Right lobe of liver (tissue), 6 donors: ENCODE results near the gene DPP10. TPM values are rescaled to one million over a fixed set of nuclear protein-coding genes. Genes with fewer than 3 reads are reported as not detected.

Source experiments
- ATAC-seq, 4 donors: fragments of 200-7000 bp; cut with Tn5 transposase; one replicate each; pipeline ENCODE4 v1.9.1; 2020; ENCODE audit warnings: mild to moderate bottlenecking in 4 of 4, moderate library complexity in 4 of 4
- DNase-seq, 3 donors: peaks; one replicate each; pipeline ENCODE4 v3.0.0-alpha.2; 2020
- H3K27ac ChIP-seq, 3 donors: fragments of 200-600 bp; one replicate each; pipeline ENCODE4 v1.8.0; 2022
- H3K27me3 ChIP-seq, 2 donors: fragments of 200-600 bp; one replicate each; pipeline ENCODE4 v1.8.0; 2022
- H3K36me3 ChIP-seq, 4 donors: fragments of 200-600 bp; sonication (generic) in 1 of 4; one replicate each; pipeline versions ENCODE4 v1.5.1 to v1.8.0; 2017 to 2022; ENCODE audit warnings: control low read depth in 1 of 4
- H3K4me1 ChIP-seq, 4 donors: fragments of 200-600 bp; sonication (generic) in 1 of 4; one replicate each; pipeline versions ENCODE4 v1.5.1 to v1.8.0; 2017 to 2022; ENCODE audit warnings: control low read depth in 1 of 4
- H3K4me3 ChIP-seq, 3 donors: fragments of 200-600 bp; one replicate each; pipeline ENCODE4 v1.8.0; 2022
- H3K9me3 ChIP-seq, 4 donors: fragments of 200-600 bp; sonication (generic) in 1 of 4; one replicate each; pipeline versions ENCODE4 v1.5.1 to v1.8.0; 2017 to 2022; ENCODE audit warnings: control low read depth in 1 of 4
- POLR2A ChIP-seq: fragments of 450-650 bp; IDR thresholded peaks from one replicate; pipeline ENCODE4 v1.6.1; 2017; ENCODE audit warnings: antibody characterized with exemption, mild to moderate bottlenecking
- WGBS: methylation state at CpG from one replicate; pipeline ENCODE4 v1.1.6; 2018; ENCODE audit warnings: low coverage, low lambda C conversion rate; ENCODE audit not compliant: insufficient coverage; ENCODE audit errors: missing lambda C conversion rate; 5-methylcytosine and 5-hydroxymethylcytosine counted together
- intact Hi-C, 2 donors: fragments of 100-400 bp; cut with DNase I; formaldehyde crosslinking; loops; one replicate each; pipeline versions ENCODE4 v1.11.2 to v1.14.1; 2022
- total RNA-seq, 6 experiments: library from RNA; depleted of rRNA in 2 of 6; stranded (reverse); fragments of >200 nt in 2 of 6; fragmentation: NEBNext Ultra II Directional in 3 of 6; extraction: Animal tissue kit (Norgen Biotek cat#: 25700) in 3 of 6; gene quantifications; one replicate each; pipeline versions ENCODE4 v1.1.0 to v1.2.4, GENCODE V29; 2016 to 2023
- TF ChIP-seq, protein P1 (sequence below), 4 donors: fragments of 200-600 bp in 3 of 4; fragments of 450-650 bp in 1 of 4; IDR thresholded peaks; one replicate each; pipeline versions ENCODE4 v1.5.1 to v1.8.0; 2016 to 2022; ENCODE audit warnings: antibody characterized with exemption in 4 of 4, mild to moderate bottlenecking in 2 of 4
- donor health status: DM: no; HTN: yes; CAD: no.
- donor health status: DM: no; HTN: no; CAD: no.
- donor health status: DM: no; HTN: no; CAD: no.
- donor health status: DM: no; HTN: yes; CAD: no.
- donor health status: DM: no; HTN: yes; CAD: no.

DPP10 gene
- total RNA-seq, 6 experiments from 2014 or later: 0.09 to 0.19 (median 0.15) TPM; not detected in 2

DNA sequence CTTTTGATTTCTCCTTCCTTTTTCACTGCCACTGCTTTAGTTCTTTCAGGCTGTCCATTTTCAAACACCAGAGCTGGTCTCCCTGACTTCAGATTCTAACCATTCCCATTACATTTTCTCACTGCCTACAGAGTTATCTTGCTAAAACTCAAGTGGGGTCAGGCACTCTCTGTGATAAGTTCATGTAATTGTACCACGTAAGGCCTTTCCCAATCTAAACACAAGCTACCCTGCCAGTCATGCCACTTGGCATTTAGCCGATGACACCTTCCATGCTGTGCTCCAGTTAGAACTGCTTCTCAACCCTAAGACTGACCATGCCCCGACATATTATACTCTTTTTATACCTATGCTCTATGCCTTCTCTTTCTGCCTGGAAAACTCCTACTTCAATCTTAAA is 592.4 kb downstream of the DPP10 start:
- intact Hi-C loops: no loop called here
- ATAC-seq: no peak
- Histone ChIP-seq H3K9me3 (no peaks in the 10 kb centered on the region), H3K4me1 (no peaks in the 10 kb centered on the region), H3K27ac (no peak overlapping the region), H3K36me3 (no peaks in the 10 kb centered on the region), H3K4me3 (no peak overlapping the region), H3K27me3 (no peaks in the 10 kb centered on the region)
- TF ChIP-seq, protein P1, sequence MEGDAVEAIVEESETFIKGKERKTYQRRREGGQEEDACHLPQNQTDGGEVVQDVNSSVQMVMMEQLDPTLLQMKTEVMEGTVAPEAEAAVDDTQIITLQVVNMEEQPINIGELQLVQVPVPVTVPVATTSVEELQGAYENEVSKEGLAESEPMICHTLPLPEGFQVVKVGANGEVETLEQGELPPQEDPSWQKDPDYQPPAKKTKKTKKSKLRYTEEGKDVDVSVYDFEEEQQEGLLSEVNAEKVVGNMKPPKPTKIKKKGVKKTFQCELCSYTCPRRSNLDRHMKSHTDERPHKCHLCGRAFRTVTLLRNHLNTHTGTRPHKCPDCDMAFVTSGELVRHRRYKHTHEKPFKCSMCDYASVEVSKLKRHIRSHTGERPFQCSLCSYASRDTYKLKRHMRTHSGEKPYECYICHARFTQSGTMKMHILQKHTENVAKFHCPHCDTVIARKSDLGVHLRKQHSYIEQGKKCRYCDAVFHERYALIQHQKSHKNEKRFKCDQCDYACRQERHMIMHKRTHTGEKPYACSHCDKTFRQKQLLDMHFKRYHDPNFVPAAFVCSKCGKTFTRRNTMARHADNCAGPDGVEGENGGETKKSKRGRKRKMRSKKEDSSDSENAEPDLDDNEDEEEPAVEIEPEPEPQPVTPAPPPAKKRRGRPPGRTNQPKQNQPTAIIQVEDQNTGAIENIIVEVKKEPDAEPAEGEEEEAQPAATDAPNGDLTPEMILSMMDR (IDR thresholded peaks at IDR 0.05): no peak
- TF ChIP-seq POLR2A: no peak
- no peak for DNase-seq
- WGBS: 43% methylated on average over 3 of the region's 3 CpGs

DNA sequence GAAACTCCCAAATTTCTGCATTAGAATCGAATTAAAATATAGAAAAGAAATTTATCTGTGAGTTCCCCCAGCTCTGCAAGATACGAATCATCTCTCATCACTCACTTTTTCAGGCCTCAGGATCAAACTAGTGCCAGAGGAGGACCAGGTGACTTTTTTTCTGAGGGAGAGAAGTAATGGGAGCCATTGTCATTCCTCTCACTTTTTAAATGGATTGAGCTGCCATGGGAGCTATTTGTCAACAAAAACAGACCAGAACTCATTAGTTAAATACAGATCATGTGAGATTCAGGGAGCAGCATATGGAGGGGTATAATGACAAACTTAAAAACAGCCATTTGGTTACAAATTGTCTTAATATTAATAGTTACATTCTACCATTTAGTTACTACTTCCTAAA is 594.4 kb downstream of the DPP10 start:
- DNase-seq (no peak), ATAC-seq (no peak)
- WGBS: 35% methylated on average over 2 of the region's 2 CpGs
- Histone ChIP-seq H3K36me3 (no peaks in the 10 kb centered on the region), H3K27ac (no peak overlapping the region), H3K4me1 (no peaks in the 10 kb centered on the region), H3K27me3 (no peaks in the 10 kb centered on the region), H3K9me3 (no peaks in the 10 kb centered on the region), H3K4me3 (no peak overlapping the region)
- TF ChIP-seq POLR2A: no peak
- TF ChIP-seq, protein P1 (IDR thresholded peaks at IDR 0.05): no peak
- intact Hi-C loops: no loop called here

DNA sequence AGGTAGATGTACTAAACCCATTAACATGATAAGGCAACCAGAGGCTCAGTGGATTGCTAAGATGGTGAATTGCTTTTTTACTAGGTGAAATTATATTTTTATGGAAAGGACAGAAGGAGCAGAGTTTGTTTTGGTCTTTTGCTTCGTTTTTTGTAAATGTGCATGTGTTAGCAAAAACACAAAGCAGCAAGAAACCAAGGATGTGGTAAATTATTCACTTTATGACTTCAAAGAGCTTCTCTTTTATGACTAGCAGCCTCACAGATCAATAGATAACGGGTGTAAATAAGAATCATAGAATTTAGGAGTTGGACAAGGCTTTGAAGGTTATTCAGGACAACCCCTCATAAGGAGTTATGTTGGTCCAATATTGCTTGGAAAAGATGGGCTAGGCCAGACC is 615.0 kb downstream of the DPP10 start:
- H3K4me1 ChIP-seq: no peaks in the 10 kb centered on the region
- intact Hi-C loops: no loop called here
- 12% methylated on average over 2 of the region's 2 CpGs for WGBS
- DNase-seq (no peak), ATAC-seq (no peak)
- TF ChIP-seq POLR2A: no peak
- TF ChIP-seq, protein P1 (IDR thresholded peaks at IDR 0.05): no peak
- H3K9me3 ChIP-seq: no peaks in the 10 kb centered on the region
- H3K27me3 ChIP-seq: no peaks in the 10 kb centered on the region
- no peak overlapping the region for H3K27ac ChIP-seq
- H3K4me3 ChIP-seq: no peak overlapping the region
- no peaks in the 10 kb centered on the region for H3K36me3 ChIP-seq

DNA sequence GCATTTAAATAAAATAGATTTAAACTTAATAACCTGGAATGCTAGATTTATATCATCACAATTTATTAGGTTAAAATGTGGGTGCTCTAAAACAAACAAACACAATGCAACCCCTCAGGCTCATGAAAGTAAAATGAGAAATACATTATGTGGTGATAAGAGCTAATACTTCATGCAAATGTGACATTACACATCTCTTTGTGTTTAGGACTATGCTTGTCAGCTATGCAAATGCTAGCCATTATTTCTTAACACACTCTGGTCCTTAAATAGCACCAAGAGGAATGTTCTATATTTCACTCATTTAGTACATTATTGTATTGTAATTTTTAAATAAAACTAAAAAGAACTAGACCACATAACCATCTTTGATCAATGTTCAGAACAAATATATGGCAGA is 627.6 kb downstream of the DPP10 start:
- Histone ChIP-seq H3K27ac (no peak overlapping the region), H3K4me1 (no peaks in the 10 kb centered on the region), H3K9me3 (no peaks in the 10 kb centered on the region), H3K4me3 (no peak overlapping the region), H3K27me3 (no peaks in the 10 kb centered on the region), H3K36me3 (no peaks in the 10 kb centered on the region)
- no peak for ATAC-seq
- TF ChIP-seq POLR2A: no peak
- TF ChIP-seq, protein P1 (IDR thresholded peaks at IDR 0.05): no peak
- intact Hi-C loops: no loop called here
- DNase-seq: no peak

DNA sequence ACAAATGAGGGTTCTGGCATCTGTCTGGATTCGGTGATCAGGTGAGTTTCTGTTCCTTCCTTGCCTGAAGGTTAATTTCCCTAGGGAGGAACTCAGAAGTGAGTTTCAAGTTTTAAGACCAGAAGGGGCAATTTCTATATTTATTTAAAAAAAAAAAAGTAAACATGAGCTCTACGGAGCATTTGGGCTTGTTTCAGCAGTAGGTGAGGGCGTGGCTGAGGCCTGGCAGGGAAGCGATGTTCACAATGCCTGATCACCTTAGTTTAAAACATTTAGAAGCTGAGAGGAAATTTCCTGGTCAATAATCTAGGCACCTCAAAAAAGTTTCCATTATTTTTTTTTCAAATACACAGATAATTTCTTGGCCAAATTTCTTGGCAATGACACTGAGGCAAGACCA is 629.1 kb downstream of the DPP10 start:
- Histone ChIP-seq H3K27ac (no peak overlapping the region), H3K4me3 (no peak overlapping the region), H3K36me3 (no peaks in the 10 kb centered on the region), H3K4me1 (no peaks in the 10 kb centered on the region), H3K27me3 (no peaks in the 10 kb centered on the region), H3K9me3 (no peaks in the 10 kb centered on the region)
- no peak for ATAC-seq
- no peak for DNase-seq
- 59% methylated on average over 4 of the region's 4 CpGs for WGBS
- TF ChIP-seq, protein P1 (IDR thresholded peaks at IDR 0.05): no peak
- TF ChIP-seq POLR2A: no peak
- intact Hi-C loops: no loop called here
